ENCODE results near the gene CCDC157.

CCDC157 gene

GRCh38 chr22:30413001-30413400 is 56.2 kb downstream of the CCDC157 start:
- TF ChIP-seq KLF9 (tag by site-specific recombination; IDR thresholded peaks at IDR 0.05; ENCODE audit: low read depth) (no peak), ZNF266 (tag by site-specific recombination; IDR thresholded peaks at IDR 0.05; ENCODE audit: low read depth) (no peak), REST (tag by site-specific recombination; IDR thresholded peaks at IDR 0.05) (no peak), ZIC2 (tag by site-specific recombination; IDR thresholded peaks at IDR 0.05) (peak; percentile 68; the same call in 1 of the 2 replicates), ZNF274 (IDR thresholded peaks at IDR 0.05; ENCODE audit: low read length) (no peak), ZNF274 (tag by site-specific recombination; IDR thresholded peaks at IDR 0.05; ENCODE audit: borderline replicate concordance) (no peak)
- Histone ChIP-seq H3K27ac (ENCODE audit: extremely low read depth, low read depth, low read length) (no peak overlapping the region), H3K9me3 (ENCODE audit: control insufficient read depth, insufficient read depth, low read depth, low read length) (no peaks in the 10 kb centered on the region), H3K36me3 (ENCODE audit: control insufficient read depth in 2 of 2, insufficient read depth in 1 of 2, low read length in 2 of 2) (peaks cover 34 to 94% of the 10 kb centered on the region in 2 experiments), H3K4me1 (ENCODE audit: control insufficient read depth, insufficient read depth, low read length) (no peaks in the 10 kb centered on the region), H3K4me3 (ENCODE audit: low read depth, low read length) (no peak overlapping the region)
- ChIA-PET CTCF (interaction anchor here (0.6 to 3.4 kb wide), 5 partner anchors 10 to 507 kb away, joined by 3 to 14 read pairs (median 4); no protein-coding TSS in a partner anchor), POLR2A (interaction anchor here (0.7 to 8.3 kb wide), 3 partner anchors 10 to 78 kb away, joined by 3 to 78 read pairs (median 3); no protein-coding TSS in a partner anchor)

GRCh38 chr22:30413745-30414524 is 57.1 kb downstream of the CCDC157 start:
- CTCF ChIA-PET: interaction anchor here (0.6 to 3.4 kb wide), 7 partner anchors 9 to 818 kb away, joined by 3 to 14 read pairs (median 4); partner anchors contain the start of gene RNF215
- no peaks in the 10 kb centered on the region for H3K9me3 ChIP-seq (ENCODE audit: control insufficient read depth, insufficient read depth, low read depth, low read length)
- H3K4me3 ChIP-seq (ENCODE audit: low read depth, low read length): no peak overlapping the region
- H3K36me3 ChIP-seq (ENCODE audit: control insufficient read depth in 2 of 2, insufficient read depth in 1 of 2, low read length in 2 of 2): peaks cover 25 to 94% of the 10 kb centered on the region in 2 experiments
- no peaks in the 10 kb centered on the region for H3K4me1 ChIP-seq (ENCODE audit: control insufficient read depth, insufficient read depth, low read length)
- H3K27ac ChIP-seq (ENCODE audit: extremely low read depth, low read depth, low read length): no peak overlapping the region
- TF ChIP-seq EGR2 (tag by site-specific recombination; IDR thresholded peaks at IDR 0.05; ENCODE audit: low read depth) (peak; percentile 59), ZNF510 (tag by site-specific recombination; IDR thresholded peaks at IDR 0.05; ENCODE audit: insufficient replicate concordance) (no peak), ZFHX2 (tag by site-specific recombination; conservative IDR thresholded peaks at IDR 0.05) (peak; percentile 65)
- POLR2A ChIA-PET: interaction anchor here (0.8 to 8.3 kb wide), 3 partner anchors 9 to 17 kb away, joined by 3 to 78 read pairs (median 3); partner anchors contain the start of gene SEC14L2

GRCh38 chr22:30414525-30415047 is 57.8 kb downstream of the CCDC157 start:
- no peaks in the 10 kb centered on the region for H3K9me3 ChIP-seq (ENCODE audit: control insufficient read depth, insufficient read depth, low read depth, low read length)
- no peaks in the 10 kb centered on the region for H3K4me1 ChIP-seq (ENCODE audit: control insufficient read depth, insufficient read depth, low read length)
- POLR2A ChIA-PET: interaction anchor here (8.3 kb wide), 1 partner anchor 8 kb away, joined by 78 read pairs; no protein-coding TSS in a partner anchor
- no peak overlapping the region for H3K27ac ChIP-seq (ENCODE audit: extremely low read depth, low read depth, low read length)
- no peak overlapping the region for H3K4me3 ChIP-seq (ENCODE audit: low read depth, low read length)
- CTCF ChIA-PET: interaction anchor here (0.6 to 3.4 kb wide), 4 partner anchors 9 to 817 kb away, joined by 3 to 14 read pairs (median 4); partner anchors contain the start of gene RNF215
- peaks cover 19 to 93% of the 10 kb centered on the region in 2 experiments for H3K36me3 ChIP-seq (ENCODE audit: control insufficient read depth in 2 of 2, insufficient read depth in 1 of 2, low read length in 2 of 2)
- no peak for TF ChIP-seq ZNF16 (tag by site-specific recombination; IDR thresholded peaks at IDR 0.05; ENCODE audit: low read depth)
- TF ChIP-seq BCL6B (tag by site-specific recombination; IDR thresholded peaks at IDR 0.05): no peak
- no peak for TF ChIP-seq ZNF704 (tag by site-specific recombination; IDR thresholded peaks at IDR 0.05)
- no peak for TF ChIP-seq PRDM10 (tag by site-specific recombination; IDR thresholded peaks at IDR 0.05)
- no peak for TF ChIP-seq ZNF133 (tag by site-specific recombination; IDR thresholded peaks at IDR 0.05)
- TF ChIP-seq ZNF558 (tag by site-specific recombination; IDR thresholded peaks at IDR 0.05): no peak
- no peak for TF ChIP-seq WT1 (tag by site-specific recombination; IDR thresholded peaks at IDR 0.05)
- TF ChIP-seq ZNF600 (tag by site-specific recombination; IDR thresholded peaks at IDR 0.05): no peak
- TF ChIP-seq ZNF292 (tag by site-specific recombination; IDR thresholded peaks at IDR 0.05; ENCODE audit: borderline replicate concordance, low read depth): no peak
- no peak for TF ChIP-seq ZEB2 (tag by site-specific recombination; IDR thresholded peaks at IDR 0.05)
